ENCODE measurements around the gene ATF5. TPM values are rescaled to one million over a fixed set of nuclear protein-coding genes. Genes with fewer than 3 reads are reported as not detected.

The ATF5 gene
- total and polyA plus RNA-seq, 2 donors (not counting 1 experiment from before 2014, with no cell fraction given) = 9.0 to 37.6 TPM

DNA sequence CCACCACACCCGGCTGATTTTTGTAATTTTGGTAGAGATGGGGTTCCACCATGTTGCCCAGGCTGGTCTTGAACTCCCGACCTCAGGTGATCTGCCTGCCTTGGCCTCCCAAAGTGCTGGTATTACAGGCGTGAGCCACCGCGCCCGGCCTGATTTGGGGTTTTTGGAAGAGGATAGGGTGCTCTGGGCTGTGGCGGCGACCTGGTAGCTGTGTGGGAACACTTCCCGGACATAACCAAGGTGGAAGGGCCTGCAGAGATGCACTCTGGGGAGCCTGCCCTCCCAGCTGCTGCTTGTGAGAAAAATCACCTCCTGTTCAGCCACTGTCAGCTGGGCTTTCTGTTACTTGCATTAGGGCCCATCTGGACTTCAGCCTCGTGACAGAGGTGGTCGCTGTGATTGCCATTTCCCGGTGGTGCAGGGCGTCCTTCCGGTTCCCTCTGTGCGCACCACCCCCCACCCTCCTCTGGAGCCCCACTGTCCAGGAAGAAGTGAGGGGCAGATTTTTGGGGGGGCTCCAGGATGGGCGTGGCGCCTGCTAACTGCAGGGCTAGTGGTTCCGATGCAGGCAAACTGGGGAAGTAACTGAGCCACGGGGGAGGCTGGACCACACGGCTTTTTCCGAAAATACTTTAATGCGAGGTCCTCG is 39.8 kb upstream of the ATF5 start:
- CTCF ChIA-PET = interaction anchor here (0.8 to 1.6 kb wide), 4 partner anchors 11 to 249 kb away, joined by 3 to 12 read pairs (median 3); partner anchors contain the start of gene RRAS
- Mint-ChIP-seq H3K9me3 (ENCODE audit: insufficient read depth) (no peaks in the 10 kb centered on the region), H3K27ac (peak overlapping the region; percentile 41), H3K4me1 (peaks cover 22% of the 10 kb centered on the region), H3K27me3 (no peaks in the 10 kb centered on the region), H3K4me3 (peak overlapping the region; percentile 32)
- H3K4me3 ChIP-seq (ENCODE audit: control extremely low read depth in 1 of 5, extremely low read depth in 1 of 5, insufficient read depth in 1 of 5, low read depth in 2 of 5, low read length in 4 of 5) = no peak overlapping the region
- H3K9ac ChIP-seq (ENCODE audit: low read length) = no peak overlapping the region
- H3K4me1 ChIP-seq (ENCODE audit: control insufficient read depth in 2 of 2, insufficient read depth in 2 of 2, low read length in 2 of 2) = peaks cover 3 to 16% of the 10 kb centered on the region in 2 donors
- WGBS (ENCODE audit: insufficient coverage) = 91% methylated on average over 23 of the region's 23 CpGs
- intact Hi-C loops (cut with micrococcal nuclease) = no loop called here
- no peak overlapping the region for H2AFZ ChIP-seq (ENCODE audit: insufficient read depth, low read depth, low read length, poor library complexity, severe bottlenecking)
- DNase-seq = no peak
- H3K36me3 ChIP-seq (replicated peaks in 1 of 2; ENCODE audit: control extremely low read depth in 1 of 2, control insufficient read depth in 1 of 2, extremely low read depth in 1 of 2, insufficient read depth in 2 of 2, low read length in 1 of 2) = peaks cover 0 to 9% of the 10 kb centered on the region in 2 experiments
- peaks cover 15% of the 10 kb centered on the region for H4K20me1 ChIP-seq (ENCODE audit: control insufficient read depth, insufficient read depth, low read length, poor library complexity, severe bottlenecking)
- no peak overlapping the region for H3K27ac ChIP-seq (ENCODE audit: low read length in 2 of 2)
- no peak for TF ChIP-seq CTCF (IDR thresholded peaks at IDR 0.05)
- TF ChIP-seq EZH2 (IDR thresholded peaks at IDR 0.05; ENCODE audit: borderline replicate concordance, insufficient read depth, low read depth, low read length, poor library complexity, severe bottlenecking) = no peak
- no peaks in the 10 kb centered on the region for H3K79me2 ChIP-seq (ENCODE audit: control insufficient read depth, insufficient read depth, low read length)
- H3K9me3 ChIP-seq (ENCODE audit: control extremely low read depth in 1 of 3, control insufficient read depth in 2 of 3, insufficient read depth in 1 of 3, low read length in 2 of 3) = peaks cover 0 to 7% (median 0%) of the 10 kb centered on the region in 3 donors
- no peaks in the 10 kb centered on the region for H3K27me3 ChIP-seq (replicated peaks in 1 of 4; ENCODE audit: control extremely low read depth in 1 of 4, control insufficient read depth in 3 of 4, insufficient read depth in 4 of 4, low read length in 3 of 4)
- H3K4me2 ChIP-seq (replicated peaks; ENCODE audit: low read depth, low read length, poor library complexity, severe bottlenecking) = no peak overlapping the region
- no peak for ATAC-seq (ENCODE audit: low read depth)
- POLR2A ChIA-PET = no interaction called here

Data from B cell (primary cell).